Endothelial cell of umbilical vein (primary cell): Measurements from ENCODE around the gene CIDEC. TPM values are rescaled to one million over a fixed set of nuclear protein-coding genes. Genes with fewer than 3 reads are reported as not detected.

ENCODE experiments used
- BruUV-seq: library from RNA; stranded (reverse); fragments of 400-500 nt; replicated peaks from 2 replicates; lab custom pipeline; 2021; lab: Mats Ljungman, UMichigan
- CTCF ChIA-PET: fragments of 300-600, 350-600 bp; sonication (Branson Sonifier 250); formaldehyde crosslinking; loops from one replicate; lab custom pipeline; 2021; ENCODE audit warnings: antibody characterized with exemption, inconsistent platforms; lab: Charles Lee
- POLR2A ChIA-PET: fragments of 300-600, 350-600 bp; sonication (Branson Sonifier 250); formaldehyde crosslinking; loops from one replicate; lab custom pipeline; 2021; ENCODE audit warnings: antibody characterized with exemption, inconsistent platforms; lab: Charles Lee
- DNase-seq: peaks from one replicate; pipeline ENCODE4 v3.0.0-alpha.2; 2011; ENCODE audit warnings: low read depth, low spot score
- FAIRE-seq: peaks from 2 replicates; lab custom pipeline; 2011; peaks lifted over from hg19 to GRCh38; lab: Jason Lieb, UNC
- H2AFZ ChIP-seq: 2 replicates; pipeline ENCODE4 v1.6.0; 2012; ENCODE audit warnings: low read depth, low read length, control low read depth, inconsistent platforms
- H3K27ac ChIP-seq: 2 replicates; pipeline ENCODE4 v1.5.1; 2011; ENCODE audit warnings: low read depth, mild to moderate bottlenecking, control low read depth, low read length, moderate library complexity; ENCODE audit not compliant: insufficient read depth
- H3K27me3 ChIP-seq, 2 experiments: 2 replicates each; pipeline versions ENCODE4 v1.6.0 to v1.6.1; 2011; ENCODE audit warnings: low read length in 2 of 2, mixed read lengths in 1 of 2; ENCODE audit not compliant: control insufficient read depth in 2 of 2, insufficient read depth in 2 of 2
- H3K36me3 ChIP-seq, 2 experiments: 2 replicates in 1 of 2; 3 replicates in 1 of 2; pipeline ENCODE4 v1.5.1; 2011; ENCODE audit warnings: low read length in 2 of 2, mild to moderate bottlenecking in 1 of 2, moderate library complexity in 1 of 2; ENCODE audit not compliant: control insufficient read depth in 2 of 2, insufficient read depth in 2 of 2; ENCODE audit errors: extremely low read depth in 1 of 2
- H3K4me1 ChIP-seq: 3 replicates; pipeline ENCODE4 v1.5.1; 2011; ENCODE audit warnings: mild to moderate bottlenecking, low read length; ENCODE audit not compliant: control insufficient read depth, insufficient read depth; ENCODE audit errors: extremely low read depth
- H3K4me2 ChIP-seq: 2 replicates; pipeline ENCODE4 v1.6.1; 2011; ENCODE audit warnings: low read length, control low read depth, mixed read lengths; ENCODE audit not compliant: insufficient read depth
- H3K4me3 ChIP-seq, 3 experiments: fragments of 200-600 bp in 1 of 3; sonication (generic), shearing (Covaris generic) in 1 of 3; replicated peaks in 1 of 3; 2 replicates each; pipeline ENCODE4 v1.5.1; 2011 to 2016; ENCODE audit warnings: control low read depth in 3 of 3, low read length in 3 of 3, mild to moderate bottlenecking in 2 of 3, inconsistent platforms in 1 of 3, low read depth in 1 of 3, moderate library complexity in 1 of 3; ENCODE audit not compliant: insufficient read depth in 1 of 3
- H3K79me2 ChIP-seq: 2 replicates; pipeline ENCODE4 v1.6.0; 2012; ENCODE audit warnings: low read length, inconsistent platforms; ENCODE audit not compliant: control insufficient read depth, insufficient read depth
- H3K9ac ChIP-seq: replicated peaks from 2 replicates; pipeline ENCODE3; 2011; ENCODE audit warnings: low read length, control low read depth; ENCODE audit not compliant: insufficient read depth; ENCODE audit errors: extremely low read depth
- H3K9me1 ChIP-seq: replicated peaks from 3 replicates; pipeline ENCODE4 v1.6.0; 2011; ENCODE audit warnings: mild to moderate bottlenecking, low read length; ENCODE audit not compliant: control insufficient read depth, insufficient read depth; ENCODE audit errors: extremely low read depth
- H3K9me3 ChIP-seq: replicated peaks from 2 replicates; pipeline ENCODE4 v1.5.1; 2012; ENCODE audit warnings: low read length, inconsistent platforms; ENCODE audit not compliant: control insufficient read depth, insufficient read depth
- H4K20me1 ChIP-seq: replicated peaks from 2 replicates; pipeline ENCODE3; 2011; ENCODE audit warnings: mild to moderate bottlenecking, low read length; ENCODE audit not compliant: control insufficient read depth, insufficient read depth; ENCODE audit errors: extremely low read depth
- EZH2 ChIP-seq: IDR thresholded peaks from 2 replicates; pipeline ENCODE4 v1.6.1; 2012; ENCODE audit warnings: borderline replicate concordance, low read depth, mild to moderate bottlenecking, moderate library complexity, low read length, inconsistent platforms; ENCODE audit not compliant: severe bottlenecking
- JUN ChIP-seq: IDR thresholded peaks from 2 replicates; pipeline ENCODE4 v1.6.1; 2011; ENCODE audit warnings: borderline replicate concordance, low read depth; ENCODE audit not compliant: insufficient read length, insufficient read depth
- MAX ChIP-seq: IDR thresholded peaks from 2 replicates; pipeline ENCODE4 v1.6.1; 2011; ENCODE audit not compliant: insufficient read depth, insufficient read length
- MYC ChIP-seq: IDR thresholded peaks from one replicate; pipeline ENCODE4 v1.6.1; 2011; ENCODE audit warnings: mild to moderate bottlenecking, low read depth, low read length
- POLR2A ChIP-seq: IDR thresholded peaks from 2 replicates; pipeline ENCODE4 v1.6.1; 2012; ENCODE audit warnings: low read depth, mild to moderate bottlenecking, control low read depth, low read length
- POLR2AphosphoS5 ChIP-seq: IDR thresholded peaks from 2 replicates; pipeline ENCODE4 v1.6.1; 2012; ENCODE audit warnings: low read depth, mild to moderate bottlenecking, control low read depth, low read length, moderate library complexity; ENCODE audit not compliant: insufficient read depth
- dilution Hi-C: fragments of 300-500 bp; cut with MboI; formaldehyde crosslinking; loops from one replicate; pipeline ENCODE4 v1.15.0; 2019; ENCODE audit warnings: low sequenced_read_pairs; ENCODE audit not compliant: extremely low pct_ligation_motif_present
- intact Hi-C: fragments of 100-400 bp; cut with micrococcal nuclease; formaldehyde crosslinking; loops from one replicate; pipeline ENCODE4 v1.10.0; 2022
- polyA plus RNA-seq, 4 experiments: library from polyadenylated mRNA; depleted of rRNA in 3 of 4; stranded (reverse) in 3 of 4; unstranded in 1 of 4; fragments of >200 nt; gene quantifications; 2 replicates each; pipeline versions ENCODE4 v1.2.1 to v1.2.3, GENCODE V29; 2011 to 2012; ENCODE audit warnings: missing spikeins in 1 of 4
- total RNA-seq: library from RNA; stranded (reverse); gene quantifications from 2 replicates; pipeline ENCODE4 v1.2.3, GENCODE V29; 2021
- TF ChIP-seq, protein P1 (sequence below), 2 donors: IDR thresholded peaks; 1 replicate in 1 of 2; 2 replicates in 1 of 2; pipeline ENCODE4 v1.5.1; 2011; ENCODE audit warnings: low read length in 2 of 2, mild to moderate bottlenecking in 2 of 2, moderate library complexity in 2 of 2, control low read depth in 1 of 2, inconsistent platforms in 1 of 2, low read depth in 1 of 2; ENCODE audit not compliant: insufficient read depth in 1 of 2; ENCODE audit errors: extremely low read depth in 1 of 2

CIDEC gene
- total and polyA plus RNA-seq, 2 donors (not counting 3 experiments of a cell fraction or from before 2014, with no cell fraction given) = 0.14 TPM; not detected in 1

DNA sequence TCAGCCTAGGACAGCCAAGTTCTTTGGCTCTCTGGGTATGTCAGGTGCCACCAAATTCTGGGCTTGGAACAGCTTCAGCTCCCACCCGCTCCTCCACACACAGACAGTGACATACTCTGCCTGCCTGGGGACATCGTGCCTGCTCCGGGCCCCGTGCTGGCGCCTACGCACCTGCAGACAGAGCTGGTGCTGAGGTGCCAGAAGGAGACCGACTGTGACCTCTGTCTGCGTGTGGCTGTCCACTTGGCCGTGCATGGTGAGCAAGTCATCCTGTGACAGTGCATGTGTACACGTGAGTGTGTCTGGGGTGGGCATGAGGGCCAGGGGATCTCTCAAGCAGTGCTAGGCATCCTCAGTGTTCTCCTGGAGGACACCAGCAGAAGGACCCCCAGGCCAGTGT lies 37.8 kb upstream of the CIDEC start:
- no peaks in the 10 kb centered on the region for H3K9me3 ChIP-seq
- no TSS peak for BruUV-seq
- DNase-seq = no peak
- H3K4me2 ChIP-seq = no peak overlapping the region
- TF ChIP-seq MAX (no peak), POLR2A (no peak), EZH2 (no peak), MYC (no peak), JUN (no peak), POLR2AphosphoS5 (no peak)
- TF ChIP-seq, protein P1, sequence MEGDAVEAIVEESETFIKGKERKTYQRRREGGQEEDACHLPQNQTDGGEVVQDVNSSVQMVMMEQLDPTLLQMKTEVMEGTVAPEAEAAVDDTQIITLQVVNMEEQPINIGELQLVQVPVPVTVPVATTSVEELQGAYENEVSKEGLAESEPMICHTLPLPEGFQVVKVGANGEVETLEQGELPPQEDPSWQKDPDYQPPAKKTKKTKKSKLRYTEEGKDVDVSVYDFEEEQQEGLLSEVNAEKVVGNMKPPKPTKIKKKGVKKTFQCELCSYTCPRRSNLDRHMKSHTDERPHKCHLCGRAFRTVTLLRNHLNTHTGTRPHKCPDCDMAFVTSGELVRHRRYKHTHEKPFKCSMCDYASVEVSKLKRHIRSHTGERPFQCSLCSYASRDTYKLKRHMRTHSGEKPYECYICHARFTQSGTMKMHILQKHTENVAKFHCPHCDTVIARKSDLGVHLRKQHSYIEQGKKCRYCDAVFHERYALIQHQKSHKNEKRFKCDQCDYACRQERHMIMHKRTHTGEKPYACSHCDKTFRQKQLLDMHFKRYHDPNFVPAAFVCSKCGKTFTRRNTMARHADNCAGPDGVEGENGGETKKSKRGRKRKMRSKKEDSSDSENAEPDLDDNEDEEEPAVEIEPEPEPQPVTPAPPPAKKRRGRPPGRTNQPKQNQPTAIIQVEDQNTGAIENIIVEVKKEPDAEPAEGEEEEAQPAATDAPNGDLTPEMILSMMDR (IDR thresholded peaks at IDR 0.05; ENCODE audit: extremely low read depth in 1 of 2, insufficient read depth in 1 of 2, low read depth in 1 of 2, low read length in 2 of 2) = no peak
- H3K9ac ChIP-seq = no peak overlapping the region
- peaks cover 13% of the 10 kb centered on the region for H3K4me1 ChIP-seq
- H2AFZ ChIP-seq = no peak overlapping the region
- FAIRE-seq = no peak
- no peaks in the 10 kb centered on the region for H4K20me1 ChIP-seq
- H3K4me3 ChIP-seq = no peak overlapping the region
- intact Hi-C loops = loop anchor here (1.0 to 2.0 kb wide), 3 partner anchors 14 to 125 kb away; partner anchors contain the start of genes ARPC4, RPUSD3 and TADA3
- no peak overlapping the region for H3K27ac ChIP-seq
- no peaks in the 10 kb centered on the region for H3K79me2 ChIP-seq
- CTCF ChIA-PET = interaction anchor here (1.1 to 2.8 kb wide), 2 partner anchors 15 to 69 kb away, joined by 4 to 11 read pairs; no protein-coding TSS in a partner anchor
- dilution Hi-C loops = no loop called here
- H3K27me3 ChIP-seq = no peaks in the 10 kb centered on the region
- H3K9me1 ChIP-seq = no peaks in the 10 kb centered on the region
- no peaks in the 10 kb centered on the region for H3K36me3 ChIP-seq
- POLR2A ChIA-PET = interaction anchor here (0.6 kb wide), 1 partner anchor 1557 kb away, joined by 3 read pairs; no protein-coding TSS in a partner anchor
